NCI-H2029 treated with DMSO at 0.1 percent for 48 hours (cell line): ENCODE measurements around the gene SEMA3B.
"Not testable (repeated sequence)": the region's sequence is repeated elsewhere in the genome, so short reads cannot be mapped to it uniquely, and the experiment has no call there.

Experiments used
- DNase-seq: peaks from one replicate; lab custom pipeline; 2025; lab: John Stamatoyannopoulos, UW

Gene SEMA3B

DNA sequence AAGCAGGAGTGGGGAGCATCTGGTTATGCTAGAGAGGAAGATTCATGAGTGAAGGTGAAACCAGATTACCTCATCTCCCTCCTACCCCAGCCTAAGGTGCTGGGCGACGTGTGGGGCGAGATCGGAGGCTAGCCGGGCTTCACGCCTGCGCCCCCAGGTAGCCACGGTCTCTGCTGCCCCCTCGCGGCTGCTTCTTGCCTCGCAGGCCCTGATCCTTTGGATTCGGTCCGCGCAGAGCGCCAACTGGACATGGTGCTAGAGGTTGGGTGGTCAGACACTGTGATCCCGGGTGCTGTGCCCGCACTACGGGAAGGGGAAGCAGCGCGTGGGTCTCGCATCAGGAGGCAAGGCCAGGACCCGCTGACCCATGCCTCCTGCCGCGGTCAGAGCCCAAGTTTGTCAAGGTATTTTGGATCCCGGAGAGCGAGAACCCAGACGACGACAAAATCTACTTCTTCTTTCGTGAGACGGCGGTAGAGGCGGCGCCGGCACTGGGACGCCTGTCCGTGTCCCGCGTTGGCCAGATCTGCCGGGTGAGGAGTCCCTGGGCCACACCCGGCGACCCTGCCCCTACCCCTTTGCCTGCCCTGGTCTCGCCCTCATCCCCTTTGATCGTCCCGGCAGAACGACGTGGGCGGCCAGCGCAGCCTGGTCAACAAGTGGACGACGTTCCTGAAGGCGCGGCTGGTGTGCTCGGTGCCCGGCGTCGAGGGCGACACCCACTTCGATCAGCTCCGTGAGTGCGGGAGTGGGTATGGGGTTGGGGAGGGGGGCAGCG, 4.2 kb downstream of the SEMA3B start:
- DNase-seq: peak; percentile 49

DNA sequence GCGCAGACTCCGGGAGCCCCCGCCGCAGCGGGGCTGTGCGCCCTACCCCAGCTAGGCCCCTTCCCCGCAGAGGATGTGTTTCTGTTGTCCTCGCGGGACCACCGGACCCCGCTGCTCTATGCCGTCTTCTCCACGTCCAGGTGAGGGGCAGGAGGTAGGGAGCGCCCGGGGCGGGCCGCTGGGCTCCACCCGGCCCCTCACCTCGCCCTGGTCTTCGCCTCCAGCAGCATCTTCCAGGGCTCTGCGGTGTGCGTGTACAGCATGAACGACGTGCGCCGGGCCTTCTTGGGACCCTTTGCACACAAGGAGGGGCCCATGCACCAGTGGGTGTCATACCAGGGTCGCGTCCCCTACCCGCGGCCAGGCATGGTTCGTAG, 4.7 kb downstream of the SEMA3B start:
- DNase-seq: no peak

DNA sequence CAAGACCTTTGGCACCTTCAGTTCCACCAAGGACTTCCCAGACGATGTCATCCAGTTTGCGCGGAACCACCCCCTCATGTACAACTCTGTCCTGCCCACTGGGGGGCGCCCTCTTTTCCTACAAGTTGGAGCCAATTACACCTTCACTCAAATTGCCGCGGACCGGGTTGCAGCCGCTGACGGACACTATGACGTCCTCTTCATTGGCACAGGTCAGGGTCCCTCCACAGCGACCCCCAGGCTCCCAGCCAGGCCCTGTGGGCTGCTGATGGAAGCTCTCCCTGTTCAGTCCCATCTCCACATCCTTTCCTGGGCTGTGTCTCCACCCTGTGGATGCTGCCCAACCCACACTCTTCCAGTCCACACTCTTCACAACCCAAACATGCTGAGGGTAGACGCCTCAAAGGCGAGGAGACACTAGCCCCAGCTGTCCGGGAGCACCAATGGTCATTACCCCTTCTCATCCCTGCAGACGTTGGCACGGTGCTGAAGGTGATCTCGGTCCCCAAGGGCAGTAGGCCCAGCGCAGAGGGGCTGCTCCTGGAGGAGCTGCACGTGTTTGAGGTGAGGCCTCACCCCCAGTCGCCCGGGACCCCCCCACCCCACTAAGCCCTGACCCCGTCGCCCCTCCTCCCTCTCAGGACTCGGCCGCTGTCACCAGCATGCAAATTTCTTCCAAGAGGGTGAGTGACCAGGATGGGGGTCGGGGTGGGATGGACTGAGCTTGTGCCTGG, 5.6 kb downstream of the SEMA3B start:
- DNase-seq: peak; percentile 3

DNA sequence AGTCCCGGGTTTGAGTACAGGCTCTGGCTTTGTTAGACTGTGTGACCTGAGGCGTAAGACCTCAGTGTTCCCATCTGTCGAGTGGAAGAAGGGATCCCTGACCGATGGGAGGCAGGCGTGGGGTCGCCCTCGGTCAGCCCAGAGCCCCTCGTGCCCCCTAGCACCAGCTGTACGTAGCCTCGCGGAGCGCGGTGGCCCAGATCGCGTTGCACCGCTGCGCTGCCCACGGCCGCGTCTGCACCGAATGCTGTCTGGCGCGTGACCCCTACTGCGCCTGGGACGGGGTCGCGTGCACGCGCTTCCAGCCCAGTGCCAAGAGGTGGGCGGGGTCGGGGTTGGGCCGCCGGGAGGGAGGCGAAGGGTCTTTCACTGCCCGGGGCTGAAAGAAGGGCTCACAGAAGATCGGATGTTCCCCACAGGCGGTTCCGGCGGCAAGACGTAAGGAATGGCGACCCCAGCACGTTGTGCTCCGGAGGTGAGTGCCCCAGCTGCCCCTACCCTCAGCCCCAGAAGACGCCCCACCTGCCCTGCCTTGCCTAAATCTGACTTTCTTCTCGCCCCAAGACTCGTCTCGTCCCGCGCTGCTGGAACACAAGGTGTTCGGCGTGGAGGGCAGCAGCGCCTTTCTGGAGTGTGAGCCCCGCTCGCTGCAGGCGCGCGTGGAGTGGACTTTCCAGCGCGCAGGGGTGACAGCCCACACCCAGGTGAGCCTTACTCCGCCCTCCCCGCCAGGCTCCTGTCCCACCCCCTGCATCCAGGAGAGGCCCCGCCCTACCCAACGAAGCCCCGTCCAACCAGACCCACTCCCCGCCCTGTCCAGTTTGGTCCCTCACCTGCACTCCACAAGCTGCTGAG, 6.4 kb downstream of the SEMA3B start:
- no peak for DNase-seq

DNA sequence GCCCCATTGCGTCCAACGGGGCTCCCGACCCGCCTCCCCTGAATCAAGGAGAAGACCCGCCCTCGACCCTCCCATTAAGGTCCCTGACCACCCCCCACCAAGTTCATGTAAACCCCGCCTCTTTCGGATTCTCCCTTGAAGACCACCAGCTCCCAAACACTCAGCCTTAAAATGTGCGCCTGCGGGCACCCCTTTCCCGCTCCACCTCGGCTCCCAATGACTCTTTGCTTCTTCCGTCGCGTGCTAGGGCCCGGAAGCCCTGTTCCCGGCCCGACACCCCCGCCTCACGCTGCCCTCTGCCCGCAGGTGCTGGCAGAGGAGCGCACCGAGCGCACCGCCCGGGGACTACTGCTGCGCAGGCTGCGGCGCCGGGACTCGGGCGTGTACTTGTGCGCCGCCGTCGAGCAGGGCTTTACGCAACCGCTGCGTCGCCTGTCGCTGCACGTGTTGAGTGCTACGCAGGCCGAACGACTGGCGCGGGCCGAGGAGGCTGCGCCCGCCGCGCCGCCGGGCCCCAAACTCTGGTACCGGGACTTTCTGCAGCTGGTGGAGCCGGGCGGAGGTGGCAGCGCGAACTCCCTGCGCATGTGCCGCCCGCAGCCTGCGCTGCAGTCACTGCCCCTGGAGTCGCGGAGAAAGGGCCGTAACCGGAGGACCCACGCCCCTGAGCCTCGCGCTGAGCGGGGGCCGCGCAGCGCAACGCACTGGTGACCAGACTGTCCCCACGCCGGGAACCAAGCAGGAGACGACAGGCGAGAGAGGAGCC, 7.2 kb downstream of the SEMA3B start:
- no peak for DNase-seq

DNA sequence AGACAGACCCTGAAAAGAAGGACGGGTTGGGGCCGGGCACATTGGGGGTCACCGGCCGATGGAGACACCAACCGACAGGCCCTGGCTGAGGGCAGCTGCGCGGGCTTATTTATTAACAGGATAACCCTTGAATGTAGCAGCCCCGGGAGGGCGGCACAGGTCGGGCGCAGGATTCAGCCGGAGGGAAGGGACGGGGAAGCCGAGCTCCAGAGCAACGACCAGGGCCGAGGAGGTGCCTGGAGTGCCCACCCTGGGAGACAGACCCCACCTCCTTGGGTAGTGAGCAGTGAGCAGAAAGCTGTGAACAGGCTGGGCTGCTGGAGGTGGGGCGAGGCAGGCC, 7.8 kb downstream of the SEMA3B start:
- DNase-seq: no peak

DNA sequence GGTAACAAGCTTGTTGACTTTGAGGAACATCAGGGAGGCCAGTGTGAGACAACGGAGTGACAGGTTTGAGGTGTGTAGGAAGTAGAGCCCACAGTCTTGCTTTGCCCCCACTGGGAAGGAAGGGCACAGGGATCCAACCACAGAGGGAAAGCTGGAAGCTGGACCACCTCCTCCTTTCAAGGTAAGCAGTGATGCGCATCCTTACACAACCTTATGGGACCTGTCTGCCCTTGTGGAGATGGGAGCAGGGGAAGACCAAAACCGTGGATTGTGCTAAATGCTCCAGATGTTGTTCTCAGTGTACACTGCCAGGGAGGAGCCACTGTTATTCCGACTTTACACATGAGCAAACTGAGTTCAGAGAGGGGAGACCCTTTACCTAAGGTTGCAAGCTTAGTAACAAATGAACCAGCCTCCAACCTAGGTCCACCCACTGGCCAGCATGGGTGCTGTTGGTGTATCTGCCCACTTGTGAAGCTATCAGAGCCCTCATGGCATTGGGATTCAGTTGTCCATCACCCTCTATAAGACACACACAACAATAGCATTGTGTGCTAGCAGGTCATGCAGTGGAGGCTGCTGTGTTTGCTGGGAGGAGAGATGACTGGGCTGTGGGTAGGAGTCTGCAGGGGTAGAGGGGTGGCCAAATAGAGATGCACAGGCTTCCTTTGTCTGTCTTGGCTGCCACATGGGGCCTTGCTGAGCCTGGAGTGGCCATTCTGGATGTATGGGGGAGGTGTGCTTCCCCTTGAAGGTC, 9.4 kb downstream of the SEMA3B start:
- DNase-seq: no peak

DNA sequence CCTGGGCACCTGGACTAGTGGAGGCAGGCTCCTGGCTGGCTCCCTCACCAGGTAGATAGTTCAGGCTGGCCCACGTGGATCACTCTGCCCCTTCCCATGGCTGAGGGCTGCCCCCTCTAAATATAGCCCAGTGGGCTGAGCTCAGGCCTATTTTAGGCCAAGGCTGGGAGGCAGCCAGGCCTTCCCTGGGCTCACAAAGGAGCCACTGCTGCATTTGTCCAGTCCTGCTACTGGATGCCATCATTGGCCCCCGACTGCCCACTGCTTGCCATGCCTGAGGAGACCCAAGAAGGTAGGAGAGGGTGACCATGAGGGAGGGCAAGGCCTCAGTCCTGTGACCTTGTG, 9.9 kb downstream of the SEMA3B start, which contains the start of gene LSMEM2:
Gene LSMEM2 (plus strand): TSS at position 208 of the 345 bp plus-strand sequence. CDS start 27 bp downstream, at position 235.
- no peak for DNase-seq

DNA sequence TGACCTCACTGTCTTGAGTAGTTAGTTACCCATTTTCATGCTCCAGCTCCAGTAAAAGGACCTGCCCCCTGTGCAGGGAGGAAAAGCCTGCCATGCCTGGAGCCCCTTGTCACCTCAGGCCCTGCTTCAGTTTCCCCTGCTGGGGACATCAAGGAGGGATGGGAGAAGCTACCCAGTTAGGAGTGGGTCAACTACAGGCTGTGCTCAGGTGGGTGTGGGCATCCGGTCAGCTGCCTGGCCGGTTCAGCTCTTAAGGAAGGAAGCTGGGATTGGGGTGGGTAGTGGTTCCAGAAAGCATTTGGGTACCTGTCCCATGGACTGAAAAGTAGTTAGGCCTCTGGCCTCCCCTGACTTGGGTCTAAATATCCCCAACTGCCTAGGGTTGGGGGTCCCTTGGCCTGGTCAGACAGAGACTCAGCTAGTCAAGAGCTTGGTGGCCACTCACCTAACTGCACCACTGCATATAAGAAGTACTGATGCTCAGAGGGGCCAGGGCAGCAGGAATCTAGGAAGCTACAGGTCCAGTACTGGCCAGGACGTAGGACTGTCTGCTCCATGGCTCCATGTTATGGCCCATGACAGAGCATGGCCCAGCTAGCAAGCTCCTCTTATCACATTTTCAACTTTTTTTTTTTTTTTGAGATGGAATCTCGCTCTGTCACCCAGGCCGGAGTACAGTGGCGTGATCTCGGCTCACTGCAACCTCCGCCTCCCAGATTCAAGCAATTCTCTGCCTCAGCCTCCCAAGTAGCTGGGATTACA, 10.5 kb downstream of the SEMA3B start:
- DNase-seq: no peak

DNA sequence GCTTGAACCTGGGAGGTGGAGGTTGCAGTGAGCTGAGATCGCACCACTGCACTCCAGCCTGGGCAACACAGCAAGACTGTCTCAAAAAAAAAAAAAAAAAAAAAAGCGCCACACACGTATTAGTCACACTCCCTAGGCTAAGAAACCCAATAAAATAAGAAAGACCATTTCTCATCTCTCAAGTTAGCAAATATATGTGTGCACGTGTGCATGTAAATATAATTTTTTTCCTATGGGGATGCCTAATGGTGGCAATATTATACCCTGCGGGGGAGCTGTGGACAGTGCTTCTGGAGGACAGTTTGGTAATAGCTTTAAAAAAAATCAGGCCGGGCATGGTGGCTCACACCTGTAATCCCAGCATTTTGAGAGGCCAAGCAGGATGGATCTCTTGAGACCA, 15.2 kb downstream of the SEMA3B start:
- DNase-seq: not testable (repeated sequence)

DNA sequence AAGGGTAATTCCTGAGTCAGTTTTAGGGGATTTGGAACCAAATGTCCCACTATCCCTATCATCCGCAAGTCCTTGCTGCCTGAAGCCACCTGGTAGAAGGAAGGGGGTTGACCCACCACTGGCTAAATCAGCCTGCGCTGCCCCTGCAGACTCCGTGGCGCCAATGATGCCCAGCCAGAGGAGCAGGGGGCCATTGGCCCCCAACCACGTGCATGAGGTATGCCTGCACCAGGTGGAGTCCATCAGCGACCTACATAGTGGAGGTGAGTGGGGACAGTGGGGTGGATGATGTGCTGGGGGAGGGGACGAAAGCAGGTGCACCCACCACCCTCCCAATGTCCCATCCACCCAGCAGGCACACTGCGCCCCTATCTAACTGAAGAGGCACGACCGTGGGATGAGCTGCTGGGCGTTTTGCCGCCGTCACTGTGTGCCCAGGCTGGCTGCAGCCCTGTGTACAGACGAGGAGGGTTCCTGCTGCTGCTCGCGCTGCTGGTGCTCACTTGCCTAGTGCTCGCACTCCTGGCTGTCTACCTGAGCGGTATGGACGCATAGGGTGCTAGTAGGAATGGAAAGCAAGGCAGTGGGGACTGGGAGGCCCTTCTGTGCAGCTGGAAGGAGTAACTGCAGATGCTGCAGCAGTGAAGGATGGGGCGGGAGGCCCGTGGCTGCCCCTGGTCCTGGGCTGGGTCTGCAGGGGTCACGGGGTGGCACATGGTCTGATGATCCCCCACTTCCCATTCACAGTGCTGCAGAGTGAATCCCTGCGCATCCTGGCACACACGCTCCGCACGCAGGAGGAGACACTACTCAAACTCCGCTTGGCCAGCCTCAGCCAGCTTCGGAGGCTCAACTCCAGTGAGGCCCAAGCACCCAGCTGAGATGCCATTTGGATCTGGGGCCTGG, 17.6 kb downstream of the SEMA3B start:
- DNase-seq: no peak

DNA sequence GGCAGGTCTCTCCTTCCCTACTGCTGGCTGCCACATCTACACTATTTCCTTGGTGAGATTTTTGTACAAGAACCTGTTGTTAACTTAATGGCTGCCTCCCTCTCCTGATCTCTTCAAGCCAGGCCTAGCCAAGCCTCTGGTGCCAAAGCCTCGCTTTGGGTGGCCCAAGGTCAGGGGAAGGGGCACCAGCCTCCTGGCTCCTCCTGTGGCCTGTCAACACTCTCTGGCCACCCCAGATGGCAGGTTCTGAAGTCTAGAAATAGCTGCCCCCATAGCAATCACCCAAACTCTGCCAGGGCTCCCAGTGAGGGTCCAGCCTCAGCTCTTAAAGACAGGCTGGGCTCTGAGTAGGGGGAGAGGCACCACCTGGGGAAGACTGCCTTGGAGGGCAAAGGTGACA, 18.3 kb downstream of the SEMA3B start:
- no peak for DNase-seq

DNA sequence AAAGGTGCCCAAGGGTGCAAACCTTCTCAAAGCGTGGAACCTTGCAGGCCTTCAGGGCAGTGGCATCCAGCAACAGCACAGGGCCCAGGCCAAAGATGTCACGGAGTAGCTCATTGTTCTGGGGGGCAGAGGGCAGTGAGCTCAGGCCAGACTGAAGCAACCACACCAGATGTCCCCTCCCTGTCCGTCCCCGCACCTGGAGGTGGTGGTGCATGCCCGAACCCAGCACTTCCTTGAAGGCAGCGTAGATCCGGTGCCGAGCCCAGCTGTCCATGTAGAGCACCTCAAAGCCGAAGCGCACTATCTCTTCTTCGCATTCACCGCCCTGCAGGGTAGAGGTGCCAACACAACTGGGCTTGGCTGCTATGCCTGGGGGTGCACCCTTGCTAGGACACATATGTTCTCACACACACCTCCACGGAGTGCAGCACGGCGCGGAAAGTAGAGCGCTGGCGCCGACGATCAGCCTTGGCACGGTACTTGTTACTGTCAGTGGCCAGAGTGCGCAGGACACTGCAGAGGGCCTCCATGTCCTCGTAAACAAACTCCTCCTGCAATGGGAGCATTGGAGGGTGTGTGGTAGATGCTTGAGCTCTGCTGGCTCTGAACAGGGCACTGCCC, 19.6 kb downstream of the SEMA3B start:
- DNase-seq: no peak

DNA sequence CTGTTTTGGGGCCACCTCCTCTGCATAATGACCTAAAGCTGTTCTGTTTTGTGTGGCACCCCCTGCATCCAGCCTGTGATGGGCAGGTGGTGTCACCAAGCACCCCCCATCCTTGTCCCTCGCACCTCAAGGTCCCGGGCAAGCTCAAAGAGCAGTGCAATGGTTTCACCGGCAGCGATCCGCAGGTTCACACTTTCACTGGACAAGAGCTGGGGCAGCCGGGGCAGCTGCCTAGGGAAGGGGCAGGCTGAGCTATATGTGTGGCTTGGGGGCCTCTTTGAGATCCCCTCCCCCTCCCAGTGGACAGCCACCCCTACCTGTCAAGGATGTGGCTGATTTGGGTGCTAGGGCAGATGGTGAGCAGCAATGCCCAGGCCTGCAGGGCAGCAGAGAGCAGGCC, 20.2 kb downstream of the SEMA3B start:
- no peak for DNase-seq

DNA sequence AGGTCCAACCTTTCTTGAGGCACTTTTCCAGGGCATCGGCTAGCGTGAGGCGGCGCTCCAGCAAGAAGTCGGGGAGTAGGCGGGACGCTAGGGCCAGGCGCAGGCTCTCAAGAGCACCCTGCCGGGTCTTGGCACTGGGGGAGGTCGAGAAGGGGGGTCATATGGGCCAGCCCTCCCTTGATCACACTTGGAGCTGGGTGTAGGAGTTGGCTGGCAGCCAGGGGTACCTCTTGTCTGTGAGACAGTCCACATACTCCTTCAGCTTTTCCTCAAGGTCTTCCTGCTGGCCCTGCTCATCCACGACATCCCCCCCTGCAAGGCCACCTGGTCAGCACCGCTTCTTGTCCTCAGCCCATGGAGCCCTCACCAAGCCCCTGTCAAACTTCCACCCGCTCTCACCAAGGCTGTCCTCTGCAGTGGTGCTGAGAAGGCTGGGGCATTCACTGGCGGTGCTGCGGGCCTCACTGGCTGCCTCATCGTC, 21.3 kb downstream of the SEMA3B start:
- no peak for DNase-seq

DNA sequence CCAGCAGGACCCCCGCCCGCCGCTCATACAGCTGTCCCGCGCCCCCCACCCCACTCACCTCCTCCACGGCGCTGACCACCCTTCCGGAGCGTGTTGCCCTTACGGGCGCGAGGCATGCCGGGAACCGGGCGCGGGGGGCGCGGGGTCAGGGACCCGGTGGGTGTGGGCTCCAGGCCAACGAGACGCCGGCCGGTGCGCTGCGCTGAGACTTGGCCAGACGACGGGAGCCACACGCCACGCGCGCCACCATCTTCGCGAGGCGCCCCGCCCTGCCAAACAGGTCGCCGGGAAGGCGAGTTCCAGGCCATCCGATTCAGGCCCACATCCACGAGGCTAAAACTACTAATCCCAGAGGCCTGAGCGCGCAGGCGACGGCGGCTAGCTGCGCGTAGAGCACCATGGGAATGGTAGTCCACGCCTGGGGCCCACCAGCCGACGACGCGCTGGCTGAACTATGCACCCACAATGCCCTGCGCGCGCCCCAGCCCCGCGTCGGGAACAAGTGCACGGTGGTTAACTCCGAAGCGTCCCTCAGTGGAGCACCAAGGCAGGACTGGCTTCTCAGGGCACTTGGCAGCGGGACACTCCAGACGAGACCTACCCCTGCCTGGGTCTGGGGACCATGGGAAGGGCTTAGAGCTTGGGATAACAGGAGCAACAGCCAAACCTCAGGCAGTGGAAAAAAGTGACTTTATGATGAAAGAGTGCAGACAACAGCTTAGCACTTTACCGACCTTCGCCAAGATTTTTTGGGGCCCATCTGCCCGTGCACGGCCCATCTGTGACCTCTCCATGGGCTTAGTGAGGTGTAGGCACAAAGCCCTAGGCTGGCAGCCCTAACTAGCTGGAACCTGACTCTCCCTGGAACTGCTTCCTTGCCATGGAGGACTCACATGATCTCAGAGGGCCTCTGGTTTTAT, 23.5 kb downstream of the SEMA3B start, which contains the start of gene IFRD2:
Gene IFRD2 (minus strand): TSS at position 271 of the 920 bp plus-strand sequence. CDS start 155 bp downstream, at position 116.
- peak; percentile 61 for DNase-seq

DNA sequence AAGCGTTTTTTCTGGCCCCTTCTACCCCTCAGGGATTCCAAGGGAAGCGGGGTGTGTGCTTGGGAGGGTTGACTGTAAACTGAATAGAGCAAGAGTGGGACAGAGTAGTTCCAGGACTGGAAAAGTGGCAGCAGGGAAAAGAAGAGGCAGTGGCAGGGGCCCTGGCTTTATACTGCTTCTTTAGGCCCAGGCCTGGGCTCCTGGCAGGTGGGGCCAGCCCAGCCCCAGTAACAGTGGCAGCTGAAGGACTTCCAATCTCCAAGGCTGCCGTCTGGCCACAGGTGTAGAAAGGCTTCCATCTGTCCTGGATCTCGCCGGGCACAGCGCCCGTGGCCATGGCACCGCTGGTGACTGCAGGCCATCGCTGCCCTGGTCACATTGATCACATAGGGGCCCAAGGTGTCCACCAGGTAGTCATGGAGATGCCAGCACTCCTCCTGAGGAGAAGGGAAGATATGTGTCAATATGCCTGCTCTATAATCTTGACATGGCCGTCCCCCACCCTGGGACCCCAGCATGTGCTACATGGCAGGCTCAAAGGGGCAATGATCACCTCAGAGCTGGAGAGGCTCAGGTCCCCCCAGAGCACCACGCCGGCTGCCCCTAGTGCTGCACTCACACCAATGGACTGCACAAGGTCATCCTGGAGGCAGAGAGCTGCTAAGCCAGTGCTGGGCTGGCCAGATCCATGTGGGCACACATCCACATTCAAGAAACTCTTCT, 24.3 kb downstream of the SEMA3B start:
- no peak for DNase-seq
